ACC112 (cell line): ENCODE measurements around the gene FAM110A.
"Not testable (repeated sequence)": the region's sequence is repeated elsewhere in the genome, so short reads cannot be mapped to it uniquely, and the experiment has no call there.

Experiments used
- H2AFZ ChIP-seq: fragments of 200-600 bp; sonication (generic); one replicate; pipeline ENCODE4 v1.6.0; 2017; ENCODE audit warnings: antibody characterized with exemption, low read length; ENCODE audit not compliant: unreplicated experiment
- H3K27ac ChIP-seq: fragments of 200-600 bp; sonication (generic); 2 replicates; pipeline ENCODE4 v1.5.1; 2014; ENCODE audit warnings: low read depth, mild to moderate bottlenecking, antibody characterized with exemption, low read length, moderate library complexity
- H3K27me3 ChIP-seq: fragments of 200-600 bp; sonication (generic); 2 replicates; pipeline ENCODE4 v1.6.1; 2014; ENCODE audit warnings: mild to moderate bottlenecking, antibody characterized with exemption, low read length, moderate library complexity, mixed read lengths; ENCODE audit not compliant: insufficient read depth
- H3K36me3 ChIP-seq: fragments of 200-600 bp; sonication (generic); 2 replicates; pipeline ENCODE4 v1.6.1; 2016; ENCODE audit warnings: mild to moderate bottlenecking, antibody characterized with exemption, low read length, moderate library complexity, mixed read lengths; ENCODE audit not compliant: insufficient read depth
- H3K4me1 ChIP-seq: fragments of 200-600 bp; sonication (generic); one replicate; pipeline ENCODE4 v1.6.1; 2016; ENCODE audit warnings: low read length, mixed read lengths; ENCODE audit not compliant: insufficient read depth, unreplicated experiment, control insufficient read depth
- H3K4me3 ChIP-seq: fragments of 200-600 bp; sonication (generic); 2 replicates; pipeline ENCODE4 v1.5.1; 2014; ENCODE audit warnings: mild to moderate bottlenecking, low read depth, low read length
- H3K79me2 ChIP-seq: fragments of 200-600 bp; sonication (generic); one replicate; pipeline ENCODE4 v1.6.0; 2016; ENCODE audit warnings: low read length; ENCODE audit not compliant: control insufficient read depth, unreplicated experiment, insufficient read depth

FAM110A gene

GRCh38 chr20:824490-824889 is 9.0 kb upstream of the FAM110A start:
- no peaks in the 10 kb centered on the region for H3K36me3 ChIP-seq
- no peaks in the 10 kb centered on the region for H3K27me3 ChIP-seq
- no peak overlapping the region for H3K27ac ChIP-seq
- no peak overlapping the region for H2AFZ ChIP-seq
- no peak overlapping the region for H3K4me3 ChIP-seq
- H3K4me1 ChIP-seq: no peaks in the 10 kb centered on the region
- no peaks in the 10 kb centered on the region for H3K79me2 ChIP-seq

GRCh38 chr20:824916-825315 is 8.6 kb upstream of the FAM110A start:
- H3K4me1 ChIP-seq: peaks cover 3% of the 10 kb centered on the region
- no peak overlapping the region for H3K4me3 ChIP-seq
- no peak overlapping the region for H3K27ac ChIP-seq

GRCh38 chr20:825710-826421 is 7.6 kb upstream of the FAM110A start:
- H3K4me1 ChIP-seq: peaks cover 4% of the 10 kb centered on the region
- no peaks in the 10 kb centered on the region for H3K27me3 ChIP-seq
- no peaks in the 10 kb centered on the region for H3K36me3 ChIP-seq
- H3K4me3 ChIP-seq: no peak overlapping the region
- no peak overlapping the region for H2AFZ ChIP-seq
- no peaks in the 10 kb centered on the region for H3K79me2 ChIP-seq
- H3K27ac ChIP-seq: no peak overlapping the region

More at GRCh38 chr20:824916-825315, 8.6 kb upstream of the FAM110A start:
- Histone ChIP-seq H3K79me2 (no peaks in the 10 kb centered on the region), H3K36me3 (no peaks in the 10 kb centered on the region), H3K27me3 (no peaks in the 10 kb centered on the region), H2AFZ (no peak overlapping the region)

GRCh38 chr20:826695-827323 is 6.7 kb upstream of the FAM110A start:
- Histone ChIP-seq H3K36me3 (no peaks in the 10 kb centered on the region), H3K27me3 (no peaks in the 10 kb centered on the region), H3K27ac (no peak overlapping the region), H3K4me1 (peaks cover 4% of the 10 kb centered on the region), H3K79me2 (no peaks in the 10 kb centered on the region), H3K4me3 (no peak overlapping the region), H2AFZ (no peak overlapping the region)

GRCh38 chr20:827981-828380 is 5.5 kb upstream of the FAM110A start:
- H3K27ac ChIP-seq, H3K27me3 ChIP-seq, H3K4me1 ChIP-seq, H2AFZ ChIP-seq, H3K79me2 ChIP-seq, H3K4me3 ChIP-seq, H3K36me3 ChIP-seq: not testable (repeated sequence)

GRCh38 chr20:828987-829386 is 4.5 kb upstream of the FAM110A start:
- Histone ChIP-seq H3K27ac (0 out of 2 replicates have a peak overlapping the region, but pooled peaks have one; percentile 60), H3K36me3 (no peaks in the 10 kb centered on the region), H2AFZ (no peak overlapping the region)

GRCh38 chr20:829551-829950 is 4.0 kb upstream of the FAM110A start:
- no peaks in the 10 kb centered on the region for H3K27me3 ChIP-seq
- H3K79me2 ChIP-seq: peaks cover 8% of the 10 kb centered on the region
- H3K27ac ChIP-seq: peak overlapping the region; percentile 60
- no peaks in the 10 kb centered on the region for H3K36me3 ChIP-seq
- H3K4me1 ChIP-seq: peaks cover 4% of the 10 kb centered on the region
- no peak overlapping the region for H2AFZ ChIP-seq
- H3K4me3 ChIP-seq: no peak overlapping the region

More at GRCh38 chr20:828987-829386, 4.5 kb upstream of the FAM110A start:
- H3K4me3 ChIP-seq: no peak overlapping the region
- H3K79me2 ChIP-seq: peaks cover 2% of the 10 kb centered on the region
- H3K4me1 ChIP-seq: peaks cover 4% of the 10 kb centered on the region
- no peaks in the 10 kb centered on the region for H3K27me3 ChIP-seq

- Histone ChIP-seq H3K27ac (peak overlapping the region; percentile 60), H3K36me3 (no peaks in the 10 kb centered on the region), H3K4me3 (no peak overlapping the region), H3K27me3 (no peaks in the 10 kb centered on the region), H2AFZ (no peak overlapping the region), H3K4me1 (peaks cover 4% of the 10 kb centered on the region), H3K79me2 (peaks cover 11% of the 10 kb centered on the region)
Measured at GRCh38 chr20:830011-830521, 3.4 kb upstream of the FAM110A start.

- no peaks in the 10 kb centered on the region for H3K27me3 ChIP-seq
- H3K27ac ChIP-seq: no peak overlapping the region
- H3K79me2 ChIP-seq: peaks cover 21% of the 10 kb centered on the region
- H3K4me1 ChIP-seq: peaks cover 14% of the 10 kb centered on the region
- H3K36me3 ChIP-seq: no peaks in the 10 kb centered on the region
- H2AFZ ChIP-seq: no peak overlapping the region
- no peak overlapping the region for H3K4me3 ChIP-seq
Measured at GRCh38 chr20:831251-831650, 2.3 kb upstream of the FAM110A start.

- peaks cover 18% of the 10 kb centered on the region for H3K4me1 ChIP-seq
- H3K27me3 ChIP-seq: no peaks in the 10 kb centered on the region
- H2AFZ ChIP-seq: no peak overlapping the region
- no peak overlapping the region for H3K4me3 ChIP-seq
- H3K79me2 ChIP-seq: peaks cover 21% of the 10 kb centered on the region
- H3K27ac ChIP-seq: no peak overlapping the region
- no peaks in the 10 kb centered on the region for H3K36me3 ChIP-seq
Measured at GRCh38 chr20:831956-832355, 1.6 kb upstream of the FAM110A start.

- Histone ChIP-seq H3K36me3 (no peaks in the 10 kb centered on the region), H3K79me2 (peaks cover 32% of the 10 kb centered on the region), H2AFZ (peak overlapping the region; percentile 95), H3K4me3 (peak overlapping the region; percentile 86), H3K4me1 (peaks cover 24% of the 10 kb centered on the region), H3K27ac (peak overlapping the region; percentile 64), H3K27me3 (no peaks in the 10 kb centered on the region)
Measured at GRCh38 chr20:833121-833449, 430 bp upstream of the FAM110A start.
